NB4 (cell line): ENCODE measurements around the gene KAZN.

Experiments used
- MYC ChIP-seq: IDR thresholded peaks from 2 replicates; pipeline ENCODE4 v1.6.1; 2011; ENCODE audit warnings: low read depth, low read length
- TF ChIP-seq, protein P1 (sequence below): IDR thresholded peaks from 2 replicates; pipeline ENCODE4 v1.6.1; 2011; ENCODE audit warnings: low read depth, low read length

DNA sequence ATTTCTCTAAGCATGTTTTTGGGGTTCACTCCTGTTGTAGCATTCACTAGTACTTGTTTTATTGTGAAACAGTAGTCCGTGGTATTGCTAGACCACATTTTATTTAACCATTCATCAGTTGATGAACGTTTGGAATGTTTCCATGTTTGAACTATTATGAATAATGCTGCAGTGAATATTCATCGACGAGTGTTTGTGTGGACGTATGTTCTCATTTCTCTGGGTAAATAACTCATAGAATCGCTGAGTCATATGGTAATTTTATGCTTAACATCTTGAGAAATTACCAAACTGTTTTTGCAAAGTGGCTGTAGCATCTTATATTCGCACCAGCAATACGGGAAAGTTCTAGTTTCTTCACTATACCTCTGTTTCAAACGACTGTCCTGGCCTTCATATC is 28.0 kb upstream of the KAZN start:
- no peak for TF ChIP-seq MYC
- TF ChIP-seq, protein P1, sequence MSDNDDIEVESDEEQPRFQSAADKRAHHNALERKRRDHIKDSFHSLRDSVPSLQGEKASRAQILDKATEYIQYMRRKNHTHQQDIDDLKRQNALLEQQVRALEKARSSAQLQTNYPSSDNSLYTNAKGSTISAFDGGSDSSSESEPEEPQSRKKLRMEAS: no peak
